HL-60/S4 treated with retinoic acid at 250 ng/mL for 4 days and 3 days (cell line): ENCODE measurements around the gene LRCH3.

Experiments
- in situ Hi-C: fragments of 300-500 bp; cut with MboI; formaldehyde crosslinking; loops from 2 replicates; pipeline ENCODE4 v1.7.0; 2022; ENCODE audit warnings: low sequenced_read_pairs

The LRCH3 gene

GRCh38 chr3:197833930-197834715 is 43.1 kb downstream of the LRCH3 start:
- in situ Hi-C loops, result no loop called here

- in situ Hi-C loops, result no loop called here
Observed at GRCh38 chr3:197835509-197835908, 44.5 kb downstream of the LRCH3 start.

GRCh38 chr3:197836244-197836643 is 45.2 kb downstream of the LRCH3 start:
- in situ Hi-C loops, result no loop called here

- in situ Hi-C loops, result no loop called here
Observed at GRCh38 chr3:197837282-197837681, 46.2 kb downstream of the LRCH3 start.

- in situ Hi-C loops, result no loop called here
Observed at GRCh38 chr3:197841789-197842188, 50.7 kb downstream of the LRCH3 start.

GRCh38 chr3:197846491-197846890 is 55.4 kb downstream of the LRCH3 start:
- in situ Hi-C loops, result no loop called here

GRCh38 chr3:197847866-197848401 is 56.9 kb downstream of the LRCH3 start:
- in situ Hi-C loops, result no loop called here

- in situ Hi-C loops, result no loop called here
Observed at GRCh38 chr3:197854596-197855343, 63.7 kb downstream of the LRCH3 start.

- in situ Hi-C loops, result no loop called here
Observed at GRCh38 chr3:197855571-197855970, 64.5 kb downstream of the LRCH3 start.

- in situ Hi-C loops, result no loop called here
Observed at GRCh38 chr3:197856199-197856816, 65.3 kb downstream of the LRCH3 start.

- in situ Hi-C loops, result no loop called here
Observed at GRCh38 chr3:197858133-197858532, 67.1 kb downstream of the LRCH3 start.

GRCh38 chr3:197858598-197858997 is 67.5 kb downstream of the LRCH3 start:
- in situ Hi-C loops, result no loop called here

- in situ Hi-C loops, result no loop called here
Observed at GRCh38 chr3:197866035-197866434, 75.0 kb downstream of the LRCH3 start.

GRCh38 chr3:197873329-197873728 is 82.3 kb downstream of the LRCH3 start:
- in situ Hi-C loops, result no loop called here

GRCh38 chr3:197874064-197874463 is 83.0 kb downstream of the LRCH3 start:
- in situ Hi-C loops, result no loop called here

GRCh38 chr3:197874653-197875052 is 83.6 kb downstream of the LRCH3 start:
- in situ Hi-C loops, result no loop called here

- in situ Hi-C loops, result no loop called here
Observed at GRCh38 chr3:197877902-197878301, 86.8 kb downstream of the LRCH3 start.

GRCh38 chr3:197878427-197878826 is 87.4 kb downstream of the LRCH3 start:
- in situ Hi-C loops, result no loop called here

GRCh38 chr3:197880491-197881269 is 89.6 kb downstream of the LRCH3 start:
- in situ Hi-C loops, result no loop called here

- in situ Hi-C loops, result no loop called here
Observed at GRCh38 chr3:197881270-197881969, 90.4 kb downstream of the LRCH3 start.
